ENCODE measurements around the gene ATP10A.
"Not testable (repeated sequence)": the region's sequence is repeated elsewhere in the genome, so short reads cannot be mapped to it uniquely, and the experiment has no call there.

ATP10A gene

GRCh38 chr15:25882466-25882865, 19.3 kb upstream of the ATP10A start:
- no peak for DNase-seq (ENCODE audit: low spot score)

GRCh38 chr15:25880877-25881276, 17.8 kb upstream of the ATP10A start:
- not testable (repeated sequence) for DNase-seq (ENCODE audit: low spot score)

GRCh38 chr15:25880411-25880810, 17.3 kb upstream of the ATP10A start:
- no peak for DNase-seq (ENCODE audit: low spot score)

GRCh38 chr15:25879438-25879837, 16.3 kb upstream of the ATP10A start:
- no peak for DNase-seq (ENCODE audit: low spot score)

- DNase-seq (ENCODE audit: low spot score) = no peak
Measured at GRCh38 chr15:25877681-25878080, 14.6 kb upstream of the ATP10A start.

- DNase-seq (ENCODE audit: low spot score) = no peak
Measured at GRCh38 chr15:25876231-25877140, 13.4 kb upstream of the ATP10A start.

- no peak for DNase-seq (ENCODE audit: low spot score)
Measured at GRCh38 chr15:25875566-25875965, 12.4 kb upstream of the ATP10A start.

GRCh38 chr15:25874379-25874778, 11.3 kb upstream of the ATP10A start:
- no peak for DNase-seq (ENCODE audit: low spot score)

GRCh38 chr15:25871403-25871802, 8.3 kb upstream of the ATP10A start:
- DNase-seq (ENCODE audit: low spot score) = no peak

- DNase-seq (ENCODE audit: low spot score) = no peak
Measured at GRCh38 chr15:25870938-25871337, 7.8 kb upstream of the ATP10A start.

- no peak for DNase-seq (ENCODE audit: low spot score)
Measured at GRCh38 chr15:25869701-25870100, 6.6 kb upstream of the ATP10A start.

GRCh38 chr15:25866874-25867273, 3.7 kb upstream of the ATP10A start:
- no peak for DNase-seq (ENCODE audit: low spot score)

GRCh38 chr15:25866251-25866650, 3.1 kb upstream of the ATP10A start:
- no peak for DNase-seq (ENCODE audit: low spot score)

GRCh38 chr15:25864966-25865365, 1.8 kb upstream of the ATP10A start:
- no peak for DNase-seq (ENCODE audit: low spot score)

GRCh38 chr15:25863968-25864580, 947 bp upstream of the ATP10A start:
- no peak for DNase-seq (ENCODE audit: low spot score)

- no peak for DNase-seq (ENCODE audit: low spot score)
Measured at GRCh38 chr15:25862472-25863110, 536 bp downstream of the ATP10A start.

- DNase-seq (ENCODE audit: low spot score) = no peak
Measured at GRCh38 chr15:25862071-25862471, 1.1 kb downstream of the ATP10A start.

GRCh38 chr15:25860885-25861866, 2.0 kb downstream of the ATP10A start:
- no peak for DNase-seq (ENCODE audit: low spot score)

GRCh38 chr15:25859838-25860645, 3.1 kb downstream of the ATP10A start:
- DNase-seq (ENCODE audit: low spot score) = no peak

GRCh38 chr15:25858952-25859760, 4.0 kb downstream of the ATP10A start:
- DNase-seq (ENCODE audit: low spot score) = no peak
